ENCODE measurements around the gene VNN1.
A peak's percentile ranks its signal among the peaks of the same experiment; 100 is the strongest.
"Not testable (repeated sequence)": the region's sequence is repeated elsewhere in the genome, so short reads cannot be mapped to it uniquely, and the experiment has no call there.

Gene VNN1

GRCh38 chr6:132690678-132691077, 23.2 kb downstream of the VNN1 start:
- no peak overlapping the region for H3K4me3 ChIP-seq (replicated peaks; ENCODE audit: low read depth, low read length)
- TF ChIP-seq CTCF (IDR thresholded peaks at IDR 0.05; ENCODE audit: low read length, missing control alignments), result no peak
- no peak for DNase-seq (ENCODE audit: low read depth)

GRCh38 chr6:132687306-132687705, 26.5 kb downstream of the VNN1 start:
- no peak for TF ChIP-seq CTCF (IDR thresholded peaks at IDR 0.05; ENCODE audit: low read length, missing control alignments)
- H3K4me3 ChIP-seq (replicated peaks; ENCODE audit: low read depth, low read length), result peak overlapping the region; percentile 27
- peak; percentile 87 for DNase-seq (ENCODE audit: low read depth)

- no peak overlapping the region for H3K4me3 ChIP-seq (replicated peaks; ENCODE audit: low read depth, low read length)
- no peak for DNase-seq (ENCODE audit: low read depth)
- TF ChIP-seq CTCF (IDR thresholded peaks at IDR 0.05; ENCODE audit: low read length, missing control alignments), result no peak
Observed at GRCh38 chr6:132686531-132686930, 27.3 kb downstream of the VNN1 start.

GRCh38 chr6:132685009-132685408, 28.8 kb downstream of the VNN1 start:
- no peak for TF ChIP-seq CTCF (IDR thresholded peaks at IDR 0.05; ENCODE audit: low read length, missing control alignments)
- DNase-seq (ENCODE audit: low read depth), result no peak
- H3K4me3 ChIP-seq (replicated peaks; ENCODE audit: low read depth, low read length), result peak overlapping the region; percentile 18

GRCh38 chr6:132684272-132684671, 29.6 kb downstream of the VNN1 start:
- no peak for TF ChIP-seq CTCF (IDR thresholded peaks at IDR 0.05; ENCODE audit: low read length, missing control alignments)
- no peak overlapping the region for H3K4me3 ChIP-seq (replicated peaks; ENCODE audit: low read depth, low read length)
- DNase-seq (ENCODE audit: low read depth), result no peak

- no peak for TF ChIP-seq CTCF (IDR thresholded peaks at IDR 0.05; ENCODE audit: low read length, missing control alignments)
- peak; percentile 90 for DNase-seq (ENCODE audit: low read depth)
- no peak overlapping the region for H3K4me3 ChIP-seq (replicated peaks; ENCODE audit: low read depth, low read length)
Observed at GRCh38 chr6:132683543-132683942, 30.3 kb downstream of the VNN1 start.

GRCh38 chr6:132679094-132679493, 34.8 kb downstream of the VNN1 start:
- DNase-seq (ENCODE audit: low read depth); H3K4me3 ChIP-seq (replicated peaks; ENCODE audit: low read depth, low read length): not testable (repeated sequence)

GRCh38 chr6:132675749-132676148, 38.1 kb downstream of the VNN1 start:
- no peak overlapping the region for H3K4me3 ChIP-seq (replicated peaks; ENCODE audit: low read depth, low read length)
- no peak for DNase-seq (ENCODE audit: low read depth)
- TF ChIP-seq CTCF (IDR thresholded peaks at IDR 0.05; ENCODE audit: low read length, missing control alignments), result no peak
